ENCODE results near the gene KY.

GRCh38 chr3:134592806-134593205 is 58.0 kb downstream of the KY start:
- TF ChIP-seq, protein P1, sequence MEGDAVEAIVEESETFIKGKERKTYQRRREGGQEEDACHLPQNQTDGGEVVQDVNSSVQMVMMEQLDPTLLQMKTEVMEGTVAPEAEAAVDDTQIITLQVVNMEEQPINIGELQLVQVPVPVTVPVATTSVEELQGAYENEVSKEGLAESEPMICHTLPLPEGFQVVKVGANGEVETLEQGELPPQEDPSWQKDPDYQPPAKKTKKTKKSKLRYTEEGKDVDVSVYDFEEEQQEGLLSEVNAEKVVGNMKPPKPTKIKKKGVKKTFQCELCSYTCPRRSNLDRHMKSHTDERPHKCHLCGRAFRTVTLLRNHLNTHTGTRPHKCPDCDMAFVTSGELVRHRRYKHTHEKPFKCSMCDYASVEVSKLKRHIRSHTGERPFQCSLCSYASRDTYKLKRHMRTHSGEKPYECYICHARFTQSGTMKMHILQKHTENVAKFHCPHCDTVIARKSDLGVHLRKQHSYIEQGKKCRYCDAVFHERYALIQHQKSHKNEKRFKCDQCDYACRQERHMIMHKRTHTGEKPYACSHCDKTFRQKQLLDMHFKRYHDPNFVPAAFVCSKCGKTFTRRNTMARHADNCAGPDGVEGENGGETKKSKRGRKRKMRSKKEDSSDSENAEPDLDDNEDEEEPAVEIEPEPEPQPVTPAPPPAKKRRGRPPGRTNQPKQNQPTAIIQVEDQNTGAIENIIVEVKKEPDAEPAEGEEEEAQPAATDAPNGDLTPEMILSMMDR (IDR thresholded peaks at IDR 0.05; ENCODE audit: low read depth, low read length), result no peak
- TF ChIP-seq EZH2phosphoT487 (IDR thresholded peaks at IDR 0.05; ENCODE audit: low read depth), result no peak

All from OCI-LY3 (cell line).